OCI-LY3 (cell line): ENCODE results near the gene FAM89A.

ENCODE experiments used
- EZH2phosphoT487 ChIP-seq: fragments of 200-600 bp; shearing (Covaris generic); IDR thresholded peaks from 2 replicates; pipeline ENCODE4 v1.6.1; 2018; ENCODE audit warnings: antibody characterized with exemption, mixed run types, low read depth
- TF ChIP-seq, protein P1 (sequence below): fragments of 200-600, 300-600 bp; sonication (generic); IDR thresholded peaks from 2 replicates; pipeline ENCODE4 v1.5.1; 2014; ENCODE audit warnings: antibody characterized with exemption, low read length, low read depth

DNA sequence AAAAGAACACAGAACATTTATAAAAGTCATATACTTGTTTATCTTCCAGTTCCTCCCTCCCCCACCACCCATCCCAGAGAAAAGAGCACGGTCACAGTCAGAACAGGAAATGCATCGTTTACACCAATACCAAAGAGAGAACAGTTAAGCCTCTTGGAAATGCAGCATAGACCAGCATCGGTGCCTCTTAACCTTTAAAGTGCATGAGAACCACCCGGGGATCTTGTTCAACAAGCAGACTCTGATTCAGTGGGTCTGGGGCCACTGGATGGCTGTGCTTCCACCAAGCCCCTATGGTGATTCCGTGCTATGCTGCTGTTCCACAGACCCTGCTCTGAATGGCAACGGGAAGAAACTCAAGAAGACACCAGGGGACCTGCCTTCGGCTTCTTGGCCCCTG is 19.2 kb downstream of the FAM89A start:
- TF ChIP-seq, protein P1, sequence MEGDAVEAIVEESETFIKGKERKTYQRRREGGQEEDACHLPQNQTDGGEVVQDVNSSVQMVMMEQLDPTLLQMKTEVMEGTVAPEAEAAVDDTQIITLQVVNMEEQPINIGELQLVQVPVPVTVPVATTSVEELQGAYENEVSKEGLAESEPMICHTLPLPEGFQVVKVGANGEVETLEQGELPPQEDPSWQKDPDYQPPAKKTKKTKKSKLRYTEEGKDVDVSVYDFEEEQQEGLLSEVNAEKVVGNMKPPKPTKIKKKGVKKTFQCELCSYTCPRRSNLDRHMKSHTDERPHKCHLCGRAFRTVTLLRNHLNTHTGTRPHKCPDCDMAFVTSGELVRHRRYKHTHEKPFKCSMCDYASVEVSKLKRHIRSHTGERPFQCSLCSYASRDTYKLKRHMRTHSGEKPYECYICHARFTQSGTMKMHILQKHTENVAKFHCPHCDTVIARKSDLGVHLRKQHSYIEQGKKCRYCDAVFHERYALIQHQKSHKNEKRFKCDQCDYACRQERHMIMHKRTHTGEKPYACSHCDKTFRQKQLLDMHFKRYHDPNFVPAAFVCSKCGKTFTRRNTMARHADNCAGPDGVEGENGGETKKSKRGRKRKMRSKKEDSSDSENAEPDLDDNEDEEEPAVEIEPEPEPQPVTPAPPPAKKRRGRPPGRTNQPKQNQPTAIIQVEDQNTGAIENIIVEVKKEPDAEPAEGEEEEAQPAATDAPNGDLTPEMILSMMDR, result no peak
- no peak for TF ChIP-seq EZH2phosphoT487
